GM12872 (cell line): Measurements from ENCODE around the gene RABEP2.

Experiments used
- TF ChIP-seq, protein P1 (sequence below): IDR thresholded peaks from 3 replicates; pipeline ENCODE4 v1.5.1; 2011; ENCODE audit warnings: low read depth, mild to moderate bottlenecking, low read length, moderate library complexity; ENCODE audit not compliant: insufficient read depth

Gene RABEP2

GRCh38 chr16:28884045-28884444 is 41.0 kb downstream of the RABEP2 start:
- TF ChIP-seq, protein P1, sequence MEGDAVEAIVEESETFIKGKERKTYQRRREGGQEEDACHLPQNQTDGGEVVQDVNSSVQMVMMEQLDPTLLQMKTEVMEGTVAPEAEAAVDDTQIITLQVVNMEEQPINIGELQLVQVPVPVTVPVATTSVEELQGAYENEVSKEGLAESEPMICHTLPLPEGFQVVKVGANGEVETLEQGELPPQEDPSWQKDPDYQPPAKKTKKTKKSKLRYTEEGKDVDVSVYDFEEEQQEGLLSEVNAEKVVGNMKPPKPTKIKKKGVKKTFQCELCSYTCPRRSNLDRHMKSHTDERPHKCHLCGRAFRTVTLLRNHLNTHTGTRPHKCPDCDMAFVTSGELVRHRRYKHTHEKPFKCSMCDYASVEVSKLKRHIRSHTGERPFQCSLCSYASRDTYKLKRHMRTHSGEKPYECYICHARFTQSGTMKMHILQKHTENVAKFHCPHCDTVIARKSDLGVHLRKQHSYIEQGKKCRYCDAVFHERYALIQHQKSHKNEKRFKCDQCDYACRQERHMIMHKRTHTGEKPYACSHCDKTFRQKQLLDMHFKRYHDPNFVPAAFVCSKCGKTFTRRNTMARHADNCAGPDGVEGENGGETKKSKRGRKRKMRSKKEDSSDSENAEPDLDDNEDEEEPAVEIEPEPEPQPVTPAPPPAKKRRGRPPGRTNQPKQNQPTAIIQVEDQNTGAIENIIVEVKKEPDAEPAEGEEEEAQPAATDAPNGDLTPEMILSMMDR = no peak

- TF ChIP-seq, protein P1 = no peak
These were observed 41.6 kb downstream of the RABEP2 start for GRCh38 chr16:28883221-28883996.

GRCh38 chr16:28882551-28883160 is 42.4 kb downstream of the RABEP2 start:
- TF ChIP-seq, protein P1 = no peak

DNA sequence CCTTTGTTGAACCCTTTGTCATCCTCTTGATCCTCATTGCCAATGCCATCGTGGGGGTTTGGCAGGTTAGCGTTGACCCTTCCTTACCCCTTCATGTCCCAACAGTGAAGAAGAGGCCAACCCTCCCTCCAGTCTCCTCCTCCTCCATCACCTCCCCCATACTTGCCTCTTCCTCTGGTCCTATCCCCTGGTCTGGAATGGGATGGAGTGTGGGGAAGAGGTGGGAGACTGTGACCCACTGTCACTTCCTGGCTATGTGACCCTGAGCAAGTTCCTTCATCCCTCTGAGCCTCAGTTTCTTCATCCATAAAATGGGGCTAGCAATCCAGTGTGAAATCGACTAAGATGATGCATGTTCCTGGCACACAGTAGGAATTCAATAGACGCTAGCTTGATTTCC is 44.1 kb downstream of the RABEP2 start:
- TF ChIP-seq, protein P1 = no peak

- TF ChIP-seq, protein P1 = no peak
These were observed 44.5 kb downstream of the RABEP2 start for GRCh38 chr16:28880589-28880915.

- TF ChIP-seq, protein P1 = no peak
These were observed 45.0 kb downstream of the RABEP2 start for GRCh38 chr16:28879841-28880588.

DNA sequence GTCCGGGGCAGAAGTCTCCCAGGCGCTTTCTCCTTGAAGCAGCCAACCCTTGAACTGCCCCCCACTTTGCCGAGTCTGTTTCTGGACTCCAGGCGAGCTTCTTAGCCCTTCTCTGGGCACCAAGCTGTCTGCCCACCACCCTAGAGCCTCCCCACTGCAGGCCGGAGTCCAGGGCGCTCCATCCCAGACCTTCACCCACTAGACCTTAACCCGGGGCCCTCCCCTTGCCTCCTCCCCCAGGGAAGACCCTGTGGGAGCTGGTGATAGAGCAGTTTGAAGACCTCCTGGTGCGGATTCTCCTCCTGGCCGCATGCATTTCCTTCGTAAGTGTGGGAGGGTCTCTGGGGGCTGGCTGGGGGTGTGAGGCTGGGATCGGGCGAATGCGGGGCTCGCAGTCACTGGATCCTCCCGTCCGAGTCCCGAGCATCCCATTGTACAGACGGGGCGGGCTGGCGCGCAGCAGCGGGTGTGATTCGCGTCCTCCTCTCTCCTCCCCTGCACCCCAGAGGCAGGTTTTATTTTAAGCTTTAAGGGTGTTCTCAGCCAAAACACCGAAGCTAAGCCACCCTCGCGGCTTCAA is 45.7 kb downstream of the RABEP2 start:
- TF ChIP-seq, protein P1 = no peak
